D721Med (cell line): ENCODE measurements around the gene SH3BGR.

Source experiments
- DNase-seq: peaks from one replicate; pipeline ENCODE4 v3.0.0; 2011; ENCODE audit warnings: low spot score; ENCODE audit not compliant: insufficient read length
- FAIRE-seq: peaks from 2 replicates; lab custom pipeline; 2011; peaks lifted over from hg19 to GRCh38; lab: Jason Lieb, UNC
- TF ChIP-seq, protein P1 (sequence below): IDR thresholded peaks from 2 replicates; pipeline ENCODE4 v1.5.1; 2012; ENCODE audit warnings: mild to moderate bottlenecking, control low read depth; ENCODE audit not compliant: insufficient read depth; ENCODE audit errors: missing control alignments

SH3BGR gene

DNA sequence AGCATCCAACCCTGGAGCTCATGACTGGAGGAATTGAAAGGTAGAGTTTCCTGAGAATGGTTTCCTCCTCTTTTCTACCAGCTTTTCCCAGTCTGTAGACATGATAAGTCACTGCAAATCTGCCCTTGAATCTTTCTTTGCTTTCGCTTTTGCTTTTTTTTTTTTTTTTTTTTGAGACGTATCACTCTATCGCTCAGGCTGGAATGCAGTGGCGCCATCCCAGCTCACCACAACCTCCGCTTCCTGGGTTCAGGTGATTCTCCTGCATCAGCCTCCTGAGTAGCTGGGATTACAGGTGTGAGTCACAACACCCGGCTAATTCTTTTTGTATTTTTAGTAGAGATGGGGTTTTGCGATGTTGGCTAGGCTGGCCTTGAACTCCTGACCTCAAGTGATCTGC lies 4.5 kb upstream of the SH3BGR start:
- DNase-seq = no peak
- no peak for FAIRE-seq

DNA sequence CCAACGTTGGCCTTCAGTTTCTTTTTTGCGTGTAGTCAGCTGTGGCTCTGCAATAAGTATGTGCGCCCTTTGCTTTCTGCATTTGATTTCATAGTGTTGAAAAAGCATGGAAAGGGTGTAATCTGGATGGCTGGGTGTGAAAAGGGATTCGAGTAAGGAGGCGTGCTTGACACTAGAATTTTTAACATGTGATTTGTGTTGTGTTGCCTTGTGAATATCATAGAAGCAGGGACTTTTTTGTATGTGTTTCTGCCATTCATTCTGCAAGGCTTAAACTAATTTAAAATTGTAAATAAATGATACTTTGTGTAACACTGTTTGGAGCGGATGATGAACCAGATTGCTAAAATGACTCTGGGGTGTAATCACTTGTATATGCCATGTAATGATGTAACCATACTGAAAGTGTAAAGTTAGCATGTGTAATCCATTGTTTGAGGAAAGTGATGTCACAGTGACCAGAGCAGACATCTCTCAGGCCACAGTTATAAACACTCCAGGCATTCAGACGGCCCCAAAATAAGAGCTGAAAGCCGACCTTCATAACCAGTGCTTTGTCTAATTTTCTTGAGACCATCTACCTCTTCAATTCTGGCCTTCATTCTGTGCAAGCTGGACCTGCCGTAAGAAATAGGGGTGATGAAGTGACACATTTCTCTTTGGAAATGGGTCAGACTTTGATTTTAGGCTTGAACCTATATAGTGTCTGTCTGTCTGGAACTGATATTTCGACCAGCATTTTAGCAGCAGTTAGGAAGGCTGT lies 618 bp downstream of the SH3BGR start:
- TF ChIP-seq, protein P1, sequence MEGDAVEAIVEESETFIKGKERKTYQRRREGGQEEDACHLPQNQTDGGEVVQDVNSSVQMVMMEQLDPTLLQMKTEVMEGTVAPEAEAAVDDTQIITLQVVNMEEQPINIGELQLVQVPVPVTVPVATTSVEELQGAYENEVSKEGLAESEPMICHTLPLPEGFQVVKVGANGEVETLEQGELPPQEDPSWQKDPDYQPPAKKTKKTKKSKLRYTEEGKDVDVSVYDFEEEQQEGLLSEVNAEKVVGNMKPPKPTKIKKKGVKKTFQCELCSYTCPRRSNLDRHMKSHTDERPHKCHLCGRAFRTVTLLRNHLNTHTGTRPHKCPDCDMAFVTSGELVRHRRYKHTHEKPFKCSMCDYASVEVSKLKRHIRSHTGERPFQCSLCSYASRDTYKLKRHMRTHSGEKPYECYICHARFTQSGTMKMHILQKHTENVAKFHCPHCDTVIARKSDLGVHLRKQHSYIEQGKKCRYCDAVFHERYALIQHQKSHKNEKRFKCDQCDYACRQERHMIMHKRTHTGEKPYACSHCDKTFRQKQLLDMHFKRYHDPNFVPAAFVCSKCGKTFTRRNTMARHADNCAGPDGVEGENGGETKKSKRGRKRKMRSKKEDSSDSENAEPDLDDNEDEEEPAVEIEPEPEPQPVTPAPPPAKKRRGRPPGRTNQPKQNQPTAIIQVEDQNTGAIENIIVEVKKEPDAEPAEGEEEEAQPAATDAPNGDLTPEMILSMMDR = no peak
- FAIRE-seq (no peak), DNase-seq (no peak)

More for the DNA sequence above, 4.5 kb upstream of the SH3BGR start:
- TF ChIP-seq, protein P1 = no peak

DNA sequence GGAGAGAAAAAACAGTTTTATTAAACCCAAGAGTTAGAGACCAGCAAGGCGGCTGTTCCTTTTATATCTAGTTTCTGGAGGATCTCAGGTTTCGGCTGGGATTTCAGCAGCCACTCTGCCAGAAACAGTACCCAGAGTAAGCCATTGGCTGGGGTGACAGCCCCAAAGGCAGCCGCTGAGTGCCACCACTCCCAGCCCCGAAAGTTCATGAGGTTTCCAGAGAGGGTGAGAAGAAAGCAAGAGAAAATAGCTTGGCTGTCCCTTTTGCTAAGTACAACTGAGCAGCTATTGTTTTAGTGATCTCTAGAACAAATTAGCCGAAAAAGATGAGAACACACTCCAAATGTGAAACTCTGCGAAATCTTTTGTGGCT lies 1.2 kb downstream of the SH3BGR start:
- DNase-seq (no peak), FAIRE-seq (no peak)
- TF ChIP-seq, protein P1 = no peak

DNA sequence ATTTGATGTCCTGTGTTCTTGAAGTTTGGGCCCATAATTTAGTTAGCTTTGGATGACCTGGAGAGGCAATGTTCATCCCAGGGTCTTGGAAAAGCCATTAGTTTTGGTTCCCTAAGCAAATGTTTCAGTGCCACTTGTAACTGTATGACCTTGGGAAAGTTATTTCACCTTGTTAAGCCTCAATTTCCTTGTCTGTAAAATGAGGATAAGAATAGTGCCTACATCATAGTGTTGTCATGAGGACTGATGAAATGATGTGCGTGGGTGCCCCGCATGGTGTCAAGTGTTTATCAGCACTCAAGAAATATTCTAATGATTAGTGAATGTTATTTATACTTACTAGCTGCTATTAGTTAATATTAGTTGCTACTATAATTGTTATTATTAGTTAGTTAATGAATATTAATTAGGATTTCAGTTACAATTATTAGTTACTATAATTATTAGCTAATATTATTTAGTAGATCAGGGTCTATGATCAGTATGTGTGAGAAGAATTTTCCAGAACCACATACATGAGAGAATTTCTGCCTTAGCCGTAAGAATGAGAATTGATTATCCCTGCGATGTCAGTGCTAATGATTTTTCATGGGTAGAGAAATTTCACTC lies 1.9 kb downstream of the SH3BGR start:
- no peak for DNase-seq
- TF ChIP-seq, protein P1 = no peak
- no peak for FAIRE-seq

DNA sequence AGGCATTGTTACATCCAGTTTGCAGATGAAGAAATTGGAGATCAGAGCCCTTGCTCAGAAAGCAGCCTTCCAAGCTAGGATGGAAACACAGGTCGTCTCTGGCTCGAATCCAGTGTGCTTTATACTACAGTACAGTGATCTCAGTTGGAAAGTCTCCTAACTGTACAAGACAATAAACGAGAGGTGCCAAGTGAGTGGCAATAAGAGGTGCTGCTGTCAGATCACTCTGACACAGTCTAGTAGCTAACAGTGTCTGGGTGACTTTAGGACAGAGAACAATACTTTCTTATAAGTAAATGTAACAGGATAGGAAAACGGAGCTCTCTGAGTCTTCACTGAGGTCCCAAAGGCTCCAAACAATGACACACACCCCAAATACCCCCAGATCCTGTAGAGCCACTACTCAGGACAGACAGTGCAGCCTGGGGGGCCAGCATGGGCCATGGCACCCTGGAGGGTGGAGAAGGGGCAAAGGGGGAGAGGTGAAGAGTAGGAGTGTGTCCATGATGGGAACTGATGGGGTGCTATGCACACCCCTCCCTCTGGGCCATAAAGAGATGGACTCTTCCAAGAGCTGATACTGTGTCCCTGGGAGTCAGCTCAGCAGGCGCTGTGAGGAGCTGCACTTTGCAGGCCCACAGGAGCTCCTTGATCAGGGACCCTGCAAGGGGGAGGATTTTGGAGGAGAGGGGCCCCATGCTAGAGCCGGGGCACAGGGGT lies 3.3 kb downstream of the SH3BGR start:
- DNase-seq (no peak), FAIRE-seq (no peak)
- TF ChIP-seq, protein P1 = no peak

DNA sequence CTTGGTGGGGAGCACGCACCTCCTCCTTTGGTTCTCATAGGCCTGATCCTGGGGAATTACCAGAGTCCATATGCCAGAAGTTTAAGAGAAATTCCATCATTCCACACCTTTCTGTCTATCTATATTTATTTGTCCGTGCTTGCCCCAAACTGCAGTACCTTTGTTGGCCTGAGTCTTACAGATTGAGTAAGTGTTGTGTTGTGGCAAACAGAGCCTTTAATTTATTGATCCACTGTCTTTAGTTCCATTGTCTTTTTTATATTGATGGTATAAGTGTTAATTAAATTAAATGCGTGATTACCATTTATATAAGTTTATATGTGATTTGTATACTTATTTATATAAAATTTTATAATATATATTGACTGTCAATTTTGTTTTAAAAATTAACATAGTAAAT lies 4.9 kb downstream of the SH3BGR start:
- DNase-seq (no peak), FAIRE-seq (no peak)
- TF ChIP-seq, protein P1 = no peak
